H9 (cell line): ENCODE measurements around the gene IL9. TPM values are rescaled to one million over a fixed set of nuclear protein-coding genes. Genes with fewer than 3 reads are reported as not detected.
"Not testable (repeated sequence)": the region's sequence is repeated elsewhere in the genome, so short reads cannot be mapped to it uniquely, and the experiment has no call there.

Source experiments
- DNase-seq: peaks from one replicate; pipeline ENCODE4 v3.0.0-alpha.2; 2017
- H2AFZ ChIP-seq: one replicate; pipeline ENCODE4 v1.6.1; 2013; ENCODE audit warnings: mild to moderate bottlenecking, low read length, control low read depth, moderate library complexity
- H2AK5ac ChIP-seq: 2 replicates; pipeline ENCODE4 v1.6.1; 2013; ENCODE audit warnings: low read length, control low read depth, mixed read lengths; ENCODE audit not compliant: insufficient read length
- H2BK120ac ChIP-seq: one replicate; pipeline ENCODE4 v1.6.1; 2013; ENCODE audit warnings: low read depth, mild to moderate bottlenecking, low read length, control low read depth, inconsistent platforms; ENCODE audit not compliant: poor library complexity, severe bottlenecking
- H2BK12ac ChIP-seq: 2 replicates; pipeline ENCODE4 v1.6.1; 2013; ENCODE audit warnings: low read length, control low read depth, mixed read lengths, low read depth; ENCODE audit not compliant: insufficient read length
- H2BK15ac ChIP-seq: 2 replicates; pipeline ENCODE4 v1.6.1; 2013; ENCODE audit warnings: low read depth, low read length, control low read depth
- H2BK20ac ChIP-seq: one replicate; pipeline ENCODE4 v1.6.1; 2013; ENCODE audit warnings: low read depth, mild to moderate bottlenecking, low read length, control low read depth, inconsistent platforms; ENCODE audit not compliant: poor library complexity, severe bottlenecking
- H2BK5ac ChIP-seq: 2 replicates; pipeline ENCODE4 v1.6.1; 2013; ENCODE audit warnings: low read length, control low read depth, mixed read lengths; ENCODE audit not compliant: insufficient read length
- H3K14ac ChIP-seq: 2 replicates; pipeline ENCODE4 v1.6.1; 2013; ENCODE audit warnings: low read length, control low read depth; ENCODE audit not compliant: insufficient read depth
- H3K18ac ChIP-seq: 2 replicates; pipeline ENCODE4 v1.6.1; 2013; ENCODE audit warnings: low read depth, mild to moderate bottlenecking, mixed read lengths, low read length, control low read depth; ENCODE audit not compliant: insufficient read length
- H3K23ac ChIP-seq: 2 replicates; pipeline ENCODE4 v1.6.1; 2013; ENCODE audit warnings: low read length, control low read depth, mixed read lengths, low read depth; ENCODE audit not compliant: insufficient read length
- H3K23me2 ChIP-seq: 2 replicates; pipeline ENCODE4 v1.6.1; 2013; ENCODE audit warnings: low read depth, mild to moderate bottlenecking, mixed read lengths, low read length, control low read depth; ENCODE audit not compliant: insufficient read length, poor library complexity, severe bottlenecking
- H3K27ac ChIP-seq: 2 replicates; pipeline ENCODE4 v1.5.1; 2013; ENCODE audit warnings: low read length, control low read depth, mixed read lengths, low read depth; ENCODE audit not compliant: insufficient read length
- H3K27me3 ChIP-seq: 2 replicates; pipeline ENCODE4 v1.6.1; 2013; ENCODE audit warnings: low read length, control low read depth, inconsistent platforms; ENCODE audit not compliant: insufficient read depth
- H3K4ac ChIP-seq: 2 replicates; pipeline ENCODE4 v1.6.1; 2013; ENCODE audit warnings: low read depth, mild to moderate bottlenecking, control low read depth, inconsistent platforms, low read length, moderate library complexity
- H3K4me1 ChIP-seq: 2 replicates; pipeline ENCODE4 v1.6.1; 2013; ENCODE audit warnings: low read length, control low read depth, inconsistent platforms; ENCODE audit not compliant: insufficient read depth
- H3K4me2 ChIP-seq: 2 replicates; pipeline ENCODE4 v1.6.1; 2013; ENCODE audit warnings: low read length, control low read depth, mixed read lengths; ENCODE audit not compliant: insufficient read length, insufficient read depth
- H3K56ac ChIP-seq: 2 replicates; pipeline ENCODE4 v1.6.1; 2013; ENCODE audit warnings: low read depth, mild to moderate bottlenecking, mixed read lengths, low read length, control low read depth; ENCODE audit not compliant: insufficient read length
- H3K79me1 ChIP-seq: 2 replicates; pipeline ENCODE4 v1.6.1; 2013; ENCODE audit warnings: low read depth, mild to moderate bottlenecking, moderate library complexity, low read length, control low read depth, inconsistent platforms; ENCODE audit not compliant: insufficient read depth, poor library complexity, severe bottlenecking
- H3K79me2 ChIP-seq: 2 replicates; pipeline ENCODE4 v1.6.1; 2013; ENCODE audit warnings: low read length, control low read depth, inconsistent platforms; ENCODE audit not compliant: insufficient read depth
- H3K9ac ChIP-seq: 2 replicates; pipeline ENCODE4 v1.6.1; 2013; ENCODE audit warnings: low read length, control low read depth, mixed read lengths; ENCODE audit not compliant: insufficient read length; ENCODE audit errors: extremely low read depth
- H3K9me3 ChIP-seq: one replicate; pipeline ENCODE4 v1.6.1; 2013; ENCODE audit warnings: low read depth, low read length, inconsistent platforms; ENCODE audit not compliant: control insufficient read depth
- H3T11ph ChIP-seq: one replicate; pipeline ENCODE4 v1.6.1; 2013; ENCODE audit warnings: mild to moderate bottlenecking, low read length, control low read depth, inconsistent platforms
- H4K20me1 ChIP-seq: one replicate; pipeline ENCODE4 v1.6.1; 2013; ENCODE audit not compliant: control insufficient read depth, insufficient read length, insufficient read depth
- H4K5ac ChIP-seq: 2 replicates; pipeline ENCODE4 v1.6.1; 2013; ENCODE audit warnings: low read depth, mild to moderate bottlenecking, mixed read lengths, low read length, control low read depth; ENCODE audit not compliant: insufficient read length
- H4K8ac ChIP-seq: replicated peaks from 2 replicates; pipeline ENCODE4 v1.6.1; 2013; ENCODE audit warnings: low read length, control low read depth, mixed read lengths, low read depth; ENCODE audit not compliant: insufficient read length
- H4K91ac ChIP-seq: 2 replicates; pipeline ENCODE4 v1.6.1; 2013; ENCODE audit warnings: low read depth, mild to moderate bottlenecking, moderate library complexity, mixed read lengths, low read length, control low read depth; ENCODE audit not compliant: insufficient read length
- H3K27ac Mint-ChIP-seq, 3 experiments: 2 replicates in 2 of 3; 3 replicates in 1 of 3; pipeline ENCODE4 v1.8.0; 2020 to 2021; ENCODE audit warnings: mixed read lengths in 3 of 3, mild to moderate bottlenecking in 1 of 3, moderate library complexity in 1 of 3
- H3K27me3 Mint-ChIP-seq: 2 replicates; pipeline ENCODE4 v1.8.0; 2021; ENCODE audit warnings: low read depth, mild to moderate bottlenecking, moderate library complexity, mixed read lengths
- H3K36me3 Mint-ChIP-seq, 3 experiments: 2 replicates in 2 of 3; 3 replicates in 1 of 3; pipeline ENCODE4 v1.8.0; 2020 to 2021; ENCODE audit warnings: low read depth in 3 of 3, mixed read lengths in 3 of 3; ENCODE audit not compliant: insufficient read depth in 1 of 3
- H3K4me1 Mint-ChIP-seq, 2 experiments: 2 replicates each; pipeline ENCODE4 v1.8.0; 2020; ENCODE audit warnings: mixed read lengths in 2 of 2
- H3K4me3 Mint-ChIP-seq, 2 experiments: 2 replicates in 1 of 2; 3 replicates in 1 of 2; pipeline ENCODE4 v1.8.0; 2020 to 2021; ENCODE audit warnings: mild to moderate bottlenecking in 2 of 2, mixed read lengths in 2 of 2, moderate library complexity in 1 of 2
- H3K9me3 Mint-ChIP-seq, 2 experiments: 2 replicates in 1 of 2; 3 replicates in 1 of 2; pipeline ENCODE4 v1.8.0; 2020; ENCODE audit warnings: mild to moderate bottlenecking in 2 of 2, mixed read lengths in 2 of 2, moderate library complexity in 1 of 2
- WGBS: extraction: QIAGEN DNeasy Blood & Tissue Kit; methylation state at CpG from one replicate; pipeline ENCODE4 v1.1.7; 2013; ENCODE audit warnings: missing lambda C conversion rate, low lambda C conversion rate, mixed read lengths; ENCODE audit not compliant: insufficient read length; ENCODE audit errors: extremely low coverage; 5-methylcytosine and 5-hydroxymethylcytosine counted together
- total RNA-seq: library from RNA; stranded (reverse); gene quantifications from 2 replicates; pipeline ENCODE4 v1.2.1, GENCODE V29; 2021
- TF ChIP-seq, protein P1 (sequence below): fragments of 200-600 bp; sonication (generic); conservative IDR thresholded peaks from 3 replicates; pipeline ENCODE4 v1.8.0; 2021; ENCODE audit warnings: antibody characterized with exemption, mild to moderate bottlenecking

The IL9 gene
- total RNA-seq, 1 experiment from 2014 or later: not detected

DNA sequence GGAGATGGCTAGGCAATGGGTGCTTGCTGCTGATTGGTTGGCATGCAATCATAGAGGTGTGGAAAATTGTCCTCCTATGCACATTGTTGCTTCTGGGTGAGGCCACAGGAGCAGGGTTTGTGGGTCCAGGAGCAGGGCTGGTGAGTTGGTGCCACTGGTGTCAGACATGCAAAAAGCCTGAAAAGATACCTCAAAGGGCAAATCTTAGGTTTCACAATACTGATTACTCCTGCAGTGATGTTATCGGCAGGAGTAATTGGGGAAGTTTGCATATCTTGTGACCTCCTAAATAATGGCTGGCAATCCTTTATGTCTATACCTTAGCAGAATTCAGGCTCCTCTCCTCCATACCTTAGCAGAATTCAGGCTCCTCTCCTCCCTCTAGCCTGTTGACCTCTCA, 36.0 kb downstream of the IL9 start:
- H3K79me2 ChIP-seq: no peaks in the 10 kb centered on the region
- H4K20me1 ChIP-seq: no peaks in the 10 kb centered on the region
- H2BK15ac ChIP-seq: no peak overlapping the region
- no peaks in the 10 kb centered on the region for H3K4me1 ChIP-seq
- TF ChIP-seq, protein P1, sequence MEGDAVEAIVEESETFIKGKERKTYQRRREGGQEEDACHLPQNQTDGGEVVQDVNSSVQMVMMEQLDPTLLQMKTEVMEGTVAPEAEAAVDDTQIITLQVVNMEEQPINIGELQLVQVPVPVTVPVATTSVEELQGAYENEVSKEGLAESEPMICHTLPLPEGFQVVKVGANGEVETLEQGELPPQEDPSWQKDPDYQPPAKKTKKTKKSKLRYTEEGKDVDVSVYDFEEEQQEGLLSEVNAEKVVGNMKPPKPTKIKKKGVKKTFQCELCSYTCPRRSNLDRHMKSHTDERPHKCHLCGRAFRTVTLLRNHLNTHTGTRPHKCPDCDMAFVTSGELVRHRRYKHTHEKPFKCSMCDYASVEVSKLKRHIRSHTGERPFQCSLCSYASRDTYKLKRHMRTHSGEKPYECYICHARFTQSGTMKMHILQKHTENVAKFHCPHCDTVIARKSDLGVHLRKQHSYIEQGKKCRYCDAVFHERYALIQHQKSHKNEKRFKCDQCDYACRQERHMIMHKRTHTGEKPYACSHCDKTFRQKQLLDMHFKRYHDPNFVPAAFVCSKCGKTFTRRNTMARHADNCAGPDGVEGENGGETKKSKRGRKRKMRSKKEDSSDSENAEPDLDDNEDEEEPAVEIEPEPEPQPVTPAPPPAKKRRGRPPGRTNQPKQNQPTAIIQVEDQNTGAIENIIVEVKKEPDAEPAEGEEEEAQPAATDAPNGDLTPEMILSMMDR: no peak
- H2AFZ ChIP-seq: no peak overlapping the region
- Mint-ChIP-seq H3K36me3 (no peaks in the 10 kb centered on the region; a peak in 1 of 7 replicates), H3K27me3 (peaks cover 18% of the 10 kb centered on the region), H3K4me3 (no peak overlapping the region), H3K4me1 (no peaks in the 10 kb centered on the region), H3K9me3 (peaks cover 0 to 3% of the 10 kb centered on the region in 2 experiments; a peak in 2 of 5 replicates), H3K27ac (no peak overlapping the region)
- H3K23me2 ChIP-seq: no peaks in the 10 kb centered on the region
- H3K56ac ChIP-seq: no peak overlapping the region
- no peaks in the 10 kb centered on the region for H3K27me3 ChIP-seq
- H4K8ac ChIP-seq: no peak overlapping the region
- no peak overlapping the region for H3K9ac ChIP-seq
- no peak overlapping the region for H3T11ph ChIP-seq
- no peak overlapping the region for H2AK5ac ChIP-seq
- H3K23ac ChIP-seq: no peak overlapping the region
- no peak overlapping the region for H2BK5ac ChIP-seq
- H2BK12ac ChIP-seq: no peak overlapping the region
- H3K9me3 ChIP-seq: no peaks in the 10 kb centered on the region
- no peaks in the 10 kb centered on the region for H3K79me1 ChIP-seq
- H3K14ac ChIP-seq: no peak overlapping the region; the same call in 1 of the 2 replicates
- H3K27ac ChIP-seq: no peak overlapping the region
- H4K5ac ChIP-seq: no peak overlapping the region
- H3K4me2 ChIP-seq: no peak overlapping the region
- no peak overlapping the region for H3K4ac ChIP-seq
- no peak for DNase-seq
- H2BK120ac ChIP-seq: no peak overlapping the region
- no CpG with 5 or more reads among the region's 1 CpG for WGBS
- H3K18ac ChIP-seq: no peak overlapping the region
- no peak overlapping the region for H2BK20ac ChIP-seq
- no peak overlapping the region for H4K91ac ChIP-seq

DNA sequence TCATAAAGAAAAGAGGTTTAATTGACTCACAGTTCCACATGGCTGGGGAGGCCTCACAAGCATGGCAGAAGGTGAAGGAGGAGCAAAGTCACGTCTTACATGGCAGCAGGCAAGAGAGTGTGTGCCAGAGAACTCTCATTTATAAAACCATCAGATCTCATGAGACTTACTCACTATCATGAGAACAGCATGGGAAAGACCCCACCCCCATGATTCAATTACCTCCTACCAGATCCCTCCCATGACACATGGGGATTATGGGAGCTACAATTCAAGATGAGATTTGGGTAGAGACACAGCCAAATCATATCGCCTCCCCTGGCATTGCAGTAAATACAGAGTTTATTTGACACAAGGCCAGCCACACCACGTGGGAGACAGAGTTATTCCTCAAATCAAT, 36.5 kb downstream of the IL9 start:
- H2BK15ac ChIP-seq, H3K9ac ChIP-seq, H3K56ac ChIP-seq, H3K4me2 ChIP-seq, H4K91ac ChIP-seq, H3K79me1 ChIP-seq, H2BK120ac ChIP-seq, H3K4me1 Mint-ChIP-seq, H3K4ac ChIP-seq, H4K20me1 ChIP-seq, H2BK20ac ChIP-seq, H4K5ac ChIP-seq, H4K8ac ChIP-seq, H3K18ac ChIP-seq, H3K36me3 Mint-ChIP-seq, H3K23me2 ChIP-seq, H2AK5ac ChIP-seq, H3K27me3 ChIP-seq, H3K9me3 Mint-ChIP-seq, H3K27ac Mint-ChIP-seq, H3K27ac ChIP-seq, H3K4me1 ChIP-seq, H3K9me3 ChIP-seq, H3K79me2 ChIP-seq, H3K14ac ChIP-seq, H3T11ph ChIP-seq, H3K4me3 Mint-ChIP-seq, DNase-seq, H2BK12ac ChIP-seq, H2BK5ac ChIP-seq, H2AFZ ChIP-seq, H3K23ac ChIP-seq: not testable (repeated sequence)
- peaks cover 18% of the 10 kb centered on the region for H3K27me3 Mint-ChIP-seq
- no CpG with 5 or more reads among the region's 3 CpGs for WGBS
